SU-DHL-6 (cell line): ENCODE results near the gene CAP2.
A peak's percentile ranks its signal among the peaks of the same experiment; 100 is the strongest.
"Not testable (repeated sequence)": the region's sequence is repeated elsewhere in the genome, so short reads cannot be mapped to it uniquely, and the experiment has no call there.

Experiments used
- H2AFZ ChIP-seq: fragments of 200-600 bp; sonication (generic); 2 replicates; pipeline ENCODE4 v1.6.1; 2014; ENCODE audit warnings: low read depth, mild to moderate bottlenecking, moderate library complexity, mixed read lengths, antibody characterized with exemption, low read length; ENCODE audit not compliant: severe bottlenecking
- H3F3A ChIP-seq: fragments of 200-600 bp; shearing (Covaris generic); 2 replicates; pipeline ENCODE4 v1.6.0; 2016; ENCODE audit warnings: antibody characterized with exemption, mild to moderate bottlenecking; ENCODE audit not compliant: insufficient read depth
- H3K27ac ChIP-seq: fragments of 200-600 bp; sonication (generic); 2 replicates; pipeline ENCODE4 v1.5.1; 2016; ENCODE audit warnings: low read depth, mild to moderate bottlenecking, low read length, moderate library complexity, mixed read lengths
- H3K27me3 ChIP-seq: fragments of 200-600 bp; sonication (generic), shearing (Covaris generic); 2 replicates; pipeline ENCODE4 v1.6.0; 2014; ENCODE audit warnings: mild to moderate bottlenecking, low read length
- H3K36me3 ChIP-seq: fragments of 200-600 bp; sonication (generic); 2 replicates; pipeline ENCODE4 v1.6.1; 2014; ENCODE audit warnings: mild to moderate bottlenecking, low read length, mixed read lengths
- H3K4me2 ChIP-seq: fragments of 300-600, 200-600 bp; shearing (Covaris generic), sonication (generic); 2 replicates; pipeline ENCODE4 v1.6.0; 2014; ENCODE audit warnings: low read length, low read depth, mild to moderate bottlenecking; ENCODE audit not compliant: poor library complexity, severe bottlenecking
- H3K4me3 ChIP-seq: fragments of 200-600 bp; sonication (generic); 2 replicates; pipeline ENCODE4 v1.5.1; 2014; ENCODE audit warnings: antibody characterized with exemption, low read length, mild to moderate bottlenecking, mixed read lengths; ENCODE audit not compliant: insufficient read depth, poor library complexity, severe bottlenecking
- H3K79me2 ChIP-seq: fragments of 200-600 bp; sonication (generic); 2 replicates; pipeline ENCODE4 v1.6.1; 2014; ENCODE audit warnings: mild to moderate bottlenecking, low read length, moderate library complexity; ENCODE audit not compliant: insufficient read depth
- H3K9ac ChIP-seq: fragments of 200-600 bp; sonication (generic); 2 replicates; pipeline ENCODE4 v1.7.0; 2014; ENCODE audit warnings: mild to moderate bottlenecking, low read length
- H3K9me2 ChIP-seq: fragments of 200-600 bp; sonication (generic); replicated peaks from 2 replicates; pipeline ENCODE4 v1.6.1; 2014; ENCODE audit warnings: low read length; ENCODE audit not compliant: insufficient read depth
- H3K9me3 ChIP-seq: fragments of 200-600 bp; sonication (generic); 2 replicates; pipeline ENCODE4 v1.6.1; 2014; ENCODE audit warnings: low read length, mixed read lengths; ENCODE audit not compliant: insufficient read depth
- H4K20me1 ChIP-seq: fragments of 200-600 bp; sonication (generic); 2 replicates; pipeline ENCODE4 v1.6.1; 2014; ENCODE audit warnings: low read depth, mild to moderate bottlenecking, antibody characterized with exemption, low read length, moderate library complexity, mixed read lengths
- CTCF ChIP-seq: fragments of 200-600 bp; sonication (generic); IDR thresholded peaks from one replicate; pipeline ENCODE4 v1.5.1; 2017; ENCODE audit warnings: antibody characterized with exemption, mild to moderate bottlenecking, low read length, moderate library complexity; ENCODE audit not compliant: insufficient read depth, poor library complexity, severe bottlenecking
- EZH2phosphoT487 ChIP-seq: fragments of 200-600 bp; sonication (generic), shearing (Covaris generic); conservative IDR thresholded peaks from 2 replicates; pipeline ENCODE4 v1.6.1; 2018; ENCODE audit warnings: mild to moderate bottlenecking, antibody characterized with exemption, low read length, moderate library complexity, mixed read lengths

CAP2 gene

GRCh38 chr6:17577059-17577458 lies 183.7 kb downstream of the CAP2 start:
- Histone ChIP-seq H3K27me3 (no peaks in the 10 kb centered on the region), H2AFZ (no peak overlapping the region)
- no peak for TF ChIP-seq CTCF
- TF ChIP-seq EZH2phosphoT487, result no peak

DNA sequence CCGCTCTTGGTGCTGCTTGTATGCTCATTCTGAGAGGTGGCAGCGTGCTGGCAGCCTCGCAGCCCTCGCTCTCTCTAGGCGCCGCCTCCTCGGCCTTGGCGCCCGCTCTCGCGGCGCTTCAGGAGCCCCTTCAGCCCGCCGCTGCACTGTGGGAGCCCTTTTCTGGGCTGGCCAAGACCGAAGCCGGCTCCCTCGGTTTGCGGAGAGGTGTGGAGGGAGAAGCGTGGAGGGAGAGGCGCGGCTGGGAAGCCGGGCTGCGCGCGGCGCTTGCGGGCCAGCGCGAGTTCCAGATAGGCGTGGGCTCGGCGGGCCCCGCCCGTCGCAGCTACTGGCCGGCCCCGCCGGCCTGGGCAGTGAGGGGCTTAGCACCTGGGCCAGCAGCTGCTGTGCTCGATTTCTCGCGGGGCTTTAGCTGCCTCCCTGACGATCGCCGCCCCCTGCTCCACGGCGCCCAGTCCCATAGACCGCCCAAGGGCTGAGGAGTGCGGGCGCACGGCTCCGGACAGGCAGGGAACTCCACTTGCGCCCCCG lies 187.2 kb downstream of the CAP2 start:
- Histone ChIP-seq H4K20me1 (no peaks in the 10 kb centered on the region), H3K36me3 (no peaks in the 10 kb centered on the region), H3K4me2 (no peak overlapping the region), H3K9me2 (no peaks in the 10 kb centered on the region), H3K9me3 (peaks cover 7% of the 10 kb centered on the region; the same call in 1 of the 2 replicates), H3K4me3 (no peak overlapping the region), H3K79me2 (no peaks in the 10 kb centered on the region), H3K27me3 (no peaks in the 10 kb centered on the region), H3K9ac (no peak overlapping the region), H3K27ac (no peak overlapping the region), H3F3A (0 out of 2 replicates have a peak, but pooled peaks cover 3% of the 10 kb centered on the region), H2AFZ (no peak overlapping the region)
- TF ChIP-seq CTCF, result no peak
- no peak for TF ChIP-seq EZH2phosphoT487

More at GRCh38 chr6:17577059-17577458, 183.7 kb downstream of the CAP2 start:
- Histone ChIP-seq H3K4me2 (no peak overlapping the region), H3F3A (no peaks in the 10 kb centered on the region), H3K9ac (no peak overlapping the region), H4K20me1 (no peaks in the 10 kb centered on the region), H3K36me3 (no peaks in the 10 kb centered on the region), H3K27ac (no peak overlapping the region), H3K4me3 (no peak overlapping the region), H3K79me2 (no peaks in the 10 kb centered on the region), H3K9me2 (no peaks in the 10 kb centered on the region), H3K9me3 (peaks cover 7% of the 10 kb centered on the region; the same call in 1 of the 2 replicates)

GRCh38 chr6:17581282-17581681 lies 187.9 kb downstream of the CAP2 start:
- not testable (repeated sequence) for H4K20me1 ChIP-seq, H3K36me3 ChIP-seq, H3F3A ChIP-seq, H3K9me2 ChIP-seq, H3K9me3 ChIP-seq, H3K9ac ChIP-seq, H3K79me2 ChIP-seq, H3K27me3 ChIP-seq, H3K27ac ChIP-seq, H3K4me3 ChIP-seq, H2AFZ ChIP-seq, H3K4me2 ChIP-seq

GRCh38 chr6:17583811-17584210 lies 190.4 kb downstream of the CAP2 start:
- no peaks in the 10 kb centered on the region for H3K27me3 ChIP-seq
- H3K36me3 ChIP-seq, result no peaks in the 10 kb centered on the region
- no peak overlapping the region for H3K4me3 ChIP-seq
- TF ChIP-seq EZH2phosphoT487 (no peak), CTCF (no peak)
- no peaks in the 10 kb centered on the region for H3K9me2 ChIP-seq
- H3K27ac ChIP-seq, result no peak overlapping the region
- H4K20me1 ChIP-seq, result no peaks in the 10 kb centered on the region
- H3K9ac ChIP-seq, result no peak overlapping the region
- peak overlapping the region; percentile 13 for H2AFZ ChIP-seq
- 0 out of 2 replicates have a peak, but pooled peaks cover 3% of the 10 kb centered on the region for H3F3A ChIP-seq
- no peaks in the 10 kb centered on the region for H3K9me3 ChIP-seq
- no peak overlapping the region for H3K4me2 ChIP-seq
- no peaks in the 10 kb centered on the region for H3K79me2 ChIP-seq
